GM23248 (cell line): ENCODE data around the gene PROM2. TPM values are rescaled to one million over a fixed set of nuclear protein-coding genes. Genes with fewer than 3 reads are reported as not detected.

Experiments
- DNase-seq: peaks from one replicate; pipeline ENCODE4 v3.0.0-alpha.2; 2015
- H2AFZ ChIP-seq: fragments of 200-600 bp; sonication (generic); 2 replicates; pipeline ENCODE4 v1.6.1; 2016; ENCODE audit warnings: antibody characterized with exemption
- H3F3A ChIP-seq: fragments of 200-600 bp; sonication (generic); 2 replicates; pipeline ENCODE4 v1.6.1; 2016; ENCODE audit warnings: mild to moderate bottlenecking, antibody characterized with exemption, mixed run types; ENCODE audit not compliant: insufficient read depth
- H3K27ac ChIP-seq: fragments of 200-600 bp; sonication (generic); 2 replicates; pipeline ENCODE4 v1.5.1; 2016; ENCODE audit warnings: mild to moderate bottlenecking
- H3K27me3 ChIP-seq: fragments of 200-600 bp; sonication (generic); replicated peaks from 2 replicates; pipeline ENCODE4 v1.6.1; 2016; ENCODE audit warnings: mild to moderate bottlenecking; ENCODE audit not compliant: insufficient read depth
- H3K36me3 ChIP-seq: fragments of 200-600 bp; sonication (generic); 2 replicates; pipeline ENCODE4 v1.6.1; 2016; ENCODE audit warnings: low read depth, mild to moderate bottlenecking
- H3K4me1 ChIP-seq: fragments of 200-600 bp; sonication (generic); 2 replicates; pipeline ENCODE4 v1.6.1; 2016; ENCODE audit warnings: mild to moderate bottlenecking; ENCODE audit not compliant: insufficient read depth
- H3K4me2 ChIP-seq: fragments of 200-600 bp; sonication (generic); one replicate; pipeline ENCODE4 v1.6.1; 2016; ENCODE audit warnings: mild to moderate bottlenecking; ENCODE audit not compliant: unreplicated experiment
- H3K4me3 ChIP-seq: fragments of 200-600 bp; sonication (generic); 2 replicates; pipeline ENCODE4 v1.5.1; 2016; ENCODE audit warnings: mild to moderate bottlenecking
- H3K79me2 ChIP-seq: fragments of 200-600 bp; sonication (generic); 2 replicates; pipeline ENCODE4 v1.6.1; 2016; ENCODE audit warnings: mild to moderate bottlenecking; ENCODE audit not compliant: insufficient read depth
- H3K9ac ChIP-seq: fragments of 200-600 bp; sonication (generic); 2 replicates; pipeline ENCODE4 v1.6.1; 2016; ENCODE audit warnings: mild to moderate bottlenecking
- H3K9me2 ChIP-seq: fragments of 200-600 bp; sonication (generic); 2 replicates; pipeline ENCODE4 v1.6.1; 2016; ENCODE audit warnings: mixed run types, mild to moderate bottlenecking, moderate library complexity; ENCODE audit not compliant: insufficient read depth
- H3K9me3 ChIP-seq: fragments of 200-600 bp; sonication (generic); one replicate; pipeline ENCODE4 v1.6.1; 2017; ENCODE audit warnings: low read depth
- H4K20me1 ChIP-seq: fragments of 200-600 bp; sonication (generic); 2 replicates; pipeline ENCODE4 v1.6.0; 2016; ENCODE audit not compliant: insufficient read depth
- EZH2 ChIP-seq: fragments of 200-600 bp; sonication (generic); IDR thresholded peaks from 2 replicates; pipeline ENCODE4 v1.6.1; 2018; ENCODE audit warnings: antibody characterized with exemption, mild to moderate bottlenecking; ENCODE audit not compliant: insufficient read depth, poor library complexity, severe bottlenecking
- EZH2phosphoT487 ChIP-seq: fragments of 200-600 bp; sonication (generic); IDR thresholded peaks from 2 replicates; pipeline ENCODE4 v1.6.1; 2018; ENCODE audit warnings: antibody characterized with exemption, moderate library complexity, mild to moderate bottlenecking, low read depth; ENCODE audit not compliant: insufficient read depth
- WGBS, 2 experiments: methylation state at CpG; one replicate each; pipeline ENCODE4 v1.1.6; 2015 to 2017; ENCODE audit warnings: low lambda C conversion rate in 2 of 2, low coverage in 1 of 2; ENCODE audit errors: missing lambda C conversion rate in 2 of 2; 5-methylcytosine and 5-hydroxymethylcytosine counted together
- in situ Hi-C: fragments of 300-500 bp; cut with MboI; formaldehyde crosslinking; loops from 2 replicates; pipeline ENCODE4 v1.15.0; 2020
- polyA plus RNA-seq: library from polyadenylated mRNA; unstranded; fragments of >200 nt; fragmentation: Nextera tagmentation; extraction: Ambion mirVana; gene quantifications from 2 replicates; pipeline ENCODE4 v1.2.1, GENCODE V29; 2016
- total RNA-seq: library from RNA; depleted of rRNA; stranded (reverse); fragments of >200 nt; shearing (Covaris generic); gene quantifications from 2 replicates; pipeline ENCODE4 v1.2.3, GENCODE V29; 2014

The PROM2 gene
- total and polyA plus RNA-seq, 2 experiments from 2014 or later, result 0.22 to 0.25 TPM

GRCh38 chr2:95281071-95281470 is 6.8 kb downstream of the PROM2 start:
- H3K9me3 ChIP-seq, result no peaks in the 10 kb centered on the region
- H3F3A ChIP-seq, result no peaks in the 10 kb centered on the region
- DNase-seq, result no peak
- H3K9ac ChIP-seq, result no peak overlapping the region
- H3K36me3 ChIP-seq, result no peaks in the 10 kb centered on the region
- no peaks in the 10 kb centered on the region for H3K9me2 ChIP-seq
- H4K20me1 ChIP-seq, result no peaks in the 10 kb centered on the region
- H3K27ac ChIP-seq, result no peak overlapping the region
- H3K4me1 ChIP-seq, result peaks cover 5% of the 10 kb centered on the region; the same call in 1 of the 2 replicates
- in situ Hi-C loops, result no loop called here
- WGBS, 2 experiments, result 73 to 77% methylated on average over 6 to 8 of the region's 8 CpGs
- H3K4me3 ChIP-seq, result no peak overlapping the region
- no peaks in the 10 kb centered on the region; the same call in 1 of the 2 replicates for H3K27me3 ChIP-seq
- H3K4me2 ChIP-seq, result no peak overlapping the region
- no peak overlapping the region for H2AFZ ChIP-seq
- H3K79me2 ChIP-seq, result no peaks in the 10 kb centered on the region
- TF ChIP-seq EZH2phosphoT487 (no peak), EZH2 (no peak)

GRCh38 chr2:95281786-95282185 is 7.5 kb downstream of the PROM2 start:
- WGBS, 2 experiments, result 49 to 72% methylated on average over 4 to 8 of the region's 8 CpGs
- H4K20me1 ChIP-seq, result no peaks in the 10 kb centered on the region
- H3K4me2 ChIP-seq, result no peak overlapping the region
- H3K27me3 ChIP-seq, result no peaks in the 10 kb centered on the region; the same call in 1 of the 2 replicates
- H3K36me3 ChIP-seq, result no peaks in the 10 kb centered on the region
- no peak overlapping the region for H3K27ac ChIP-seq
- H3K9me3 ChIP-seq, result no peaks in the 10 kb centered on the region
- TF ChIP-seq EZH2phosphoT487 (no peak), EZH2 (no peak)
- H3K9ac ChIP-seq, result no peak overlapping the region
- no peaks in the 10 kb centered on the region for H3F3A ChIP-seq
- H3K79me2 ChIP-seq, result no peaks in the 10 kb centered on the region
- no peak overlapping the region for H3K4me3 ChIP-seq
- H3K4me1 ChIP-seq, result peaks cover 5% of the 10 kb centered on the region; the same call in 1 of the 2 replicates
- DNase-seq, result no peak
- H2AFZ ChIP-seq, result no peak overlapping the region
- no peaks in the 10 kb centered on the region for H3K9me2 ChIP-seq
- in situ Hi-C loops, result no loop called here

GRCh38 chr2:95282458-95282857 is 8.2 kb downstream of the PROM2 start:
- Histone ChIP-seq H2AFZ (no peak overlapping the region), H3K9me2 (no peaks in the 10 kb centered on the region), H3K27ac (no peak overlapping the region), H3F3A (no peaks in the 10 kb centered on the region), H3K79me2 (no peaks in the 10 kb centered on the region), H3K4me3 (no peak overlapping the region), H3K36me3 (no peaks in the 10 kb centered on the region), H3K9ac (no peak overlapping the region), H3K4me2 (no peak overlapping the region), H3K9me3 (no peaks in the 10 kb centered on the region), H3K4me1 (peaks cover 5% of the 10 kb centered on the region; the same call in 1 of the 2 replicates), H4K20me1 (no peaks in the 10 kb centered on the region), H3K27me3 (no peaks in the 10 kb centered on the region; the same call in 1 of the 2 replicates)
- TF ChIP-seq EZH2phosphoT487, result no peak
- TF ChIP-seq EZH2, result no peak
- in situ Hi-C loops, result no loop called here
- 13 to 17% methylated on average over 3 of the region's 3 CpGs for WGBS, 2 experiments
- DNase-seq, result no peak

- no peaks in the 10 kb centered on the region for H4K20me1 ChIP-seq
- no peak overlapping the region for H3K4me3 ChIP-seq
- H3K79me2 ChIP-seq, result no peaks in the 10 kb centered on the region
- no peak overlapping the region for H3K27ac ChIP-seq
- H3K36me3 ChIP-seq, result no peaks in the 10 kb centered on the region
- H3K4me2 ChIP-seq, result no peak overlapping the region
- DNase-seq, result no peak
- no peaks in the 10 kb centered on the region for H3K9me2 ChIP-seq
- TF ChIP-seq EZH2phosphoT487 (no peak), EZH2 (no peak)
- in situ Hi-C loops, result no loop called here
- no peaks in the 10 kb centered on the region; the same call in 1 of the 2 replicates for H3K27me3 ChIP-seq
- 72 to 80% methylated on average over 4 of the region's 4 CpGs for WGBS, 2 experiments
- no peak overlapping the region for H3K9ac ChIP-seq
- H3K9me3 ChIP-seq, result no peaks in the 10 kb centered on the region
- H3K4me1 ChIP-seq, result no peaks in the 10 kb centered on the region
- H2AFZ ChIP-seq, result no peak overlapping the region
- no peaks in the 10 kb centered on the region for H3F3A ChIP-seq
Observed at GRCh38 chr2:95283562-95283961, 9.3 kb downstream of the PROM2 start.

GRCh38 chr2:95284886-95285541 is 10.8 kb downstream of the PROM2 start:
- H3K79me2 ChIP-seq, result no peaks in the 10 kb centered on the region
- H2AFZ ChIP-seq, result no peak overlapping the region
- WGBS, 2 experiments, result 60 to 67% methylated on average over 13 of the region's 13 CpGs
- in situ Hi-C loops, result no loop called here
- H4K20me1 ChIP-seq, result no peaks in the 10 kb centered on the region
- H3F3A ChIP-seq, result no peaks in the 10 kb centered on the region
- no peak for TF ChIP-seq EZH2phosphoT487
- no peak for TF ChIP-seq EZH2
- peak; percentile 17 for DNase-seq
- H3K4me1 ChIP-seq, result no peaks in the 10 kb centered on the region
- no peak overlapping the region for H3K27ac ChIP-seq
- no peaks in the 10 kb centered on the region for H3K36me3 ChIP-seq
- H3K9me3 ChIP-seq, result no peaks in the 10 kb centered on the region
- H3K4me3 ChIP-seq, result no peak overlapping the region
- H3K4me2 ChIP-seq, result no peak overlapping the region
- no peak overlapping the region for H3K9ac ChIP-seq
- H3K9me2 ChIP-seq, result no peaks in the 10 kb centered on the region
- H3K27me3 ChIP-seq, result no peaks in the 10 kb centered on the region; the same call in 1 of the 2 replicates
